ENCODE data around the gene LSS. TPM values are rescaled to one million over a fixed set of nuclear protein-coding genes. Genes with fewer than 3 reads are reported as not detected.

LSS gene
- total and polyA plus RNA-seq, 2 donors (not counting 3 experiments of a cell fraction or from before 2014, with no cell fraction given): 120 to 141 TPM

GRCh38 chr21:46145840-46146691 lies 82.5 kb downstream of the LSS start:
- ChIA-PET POLR2A (no interaction called here), CTCF (no interaction called here)
- TF ChIP-seq EZH2 (IDR thresholded peaks at IDR 0.05; ENCODE audit: borderline replicate concordance, low read depth, low read length, severe bottlenecking) (no peak), FOS (IDR thresholded peaks at IDR 0.05; ENCODE audit: borderline replicate concordance, insufficient read depth, low read length) (no peak)
- Histone ChIP-seq H3K27me3 (ENCODE audit: control insufficient read depth in 2 of 2, insufficient read depth in 2 of 2, low read length in 2 of 2) (no peaks in the 10 kb centered on the region), H4K20me1 (replicated peaks; ENCODE audit: control insufficient read depth, extremely low read depth, insufficient read depth, low read length) (no peaks in the 10 kb centered on the region), H3K4me2 (ENCODE audit: insufficient read depth, low read length) (no peak overlapping the region), H3K9me3 (replicated peaks; ENCODE audit: control insufficient read depth, insufficient read depth, low read length) (no peaks in the 10 kb centered on the region), H3K9me1 (replicated peaks; ENCODE audit: control insufficient read depth, extremely low read depth, insufficient read depth, low read length) (no peaks in the 10 kb centered on the region), H3K4me3 (replicated peaks in 1 of 3; ENCODE audit: insufficient read depth in 1 of 3, low read depth in 1 of 3, low read length in 3 of 3) (no peak overlapping the region), H3K9ac (replicated peaks; ENCODE audit: extremely low read depth, insufficient read depth, low read length) (no peak overlapping the region), H3K27ac (ENCODE audit: insufficient read depth, low read depth, low read length) (no peak overlapping the region), H3K36me3 (ENCODE audit: control insufficient read depth in 2 of 2, extremely low read depth in 1 of 2, insufficient read depth in 2 of 2, low read length in 2 of 2) (no peaks in the 10 kb centered on the region), H3K79me2 (ENCODE audit: control insufficient read depth, insufficient read depth, low read length) (no peaks in the 10 kb centered on the region), H3K4me1 (ENCODE audit: control insufficient read depth, extremely low read depth, insufficient read depth, low read length) (peaks cover 3% of the 10 kb centered on the region), H2AFZ (ENCODE audit: low read depth, low read length) (no peak overlapping the region)
- intact Hi-C loops (cut with micrococcal nuclease): loop anchor here (5.0 kb wide), 1 partner anchor 81 kb away; the partner anchor contains the start of gene LSS
- BruUV-seq (replicated peaks): no TSS peak
- no peak for FAIRE-seq
- DNase-seq (ENCODE audit: low read depth, low spot score): no peak
- dilution Hi-C loops (cut with MboI; ENCODE audit: extremely low pct_ligation_motif_present, low sequenced_read_pairs): no loop called here

DNA sequence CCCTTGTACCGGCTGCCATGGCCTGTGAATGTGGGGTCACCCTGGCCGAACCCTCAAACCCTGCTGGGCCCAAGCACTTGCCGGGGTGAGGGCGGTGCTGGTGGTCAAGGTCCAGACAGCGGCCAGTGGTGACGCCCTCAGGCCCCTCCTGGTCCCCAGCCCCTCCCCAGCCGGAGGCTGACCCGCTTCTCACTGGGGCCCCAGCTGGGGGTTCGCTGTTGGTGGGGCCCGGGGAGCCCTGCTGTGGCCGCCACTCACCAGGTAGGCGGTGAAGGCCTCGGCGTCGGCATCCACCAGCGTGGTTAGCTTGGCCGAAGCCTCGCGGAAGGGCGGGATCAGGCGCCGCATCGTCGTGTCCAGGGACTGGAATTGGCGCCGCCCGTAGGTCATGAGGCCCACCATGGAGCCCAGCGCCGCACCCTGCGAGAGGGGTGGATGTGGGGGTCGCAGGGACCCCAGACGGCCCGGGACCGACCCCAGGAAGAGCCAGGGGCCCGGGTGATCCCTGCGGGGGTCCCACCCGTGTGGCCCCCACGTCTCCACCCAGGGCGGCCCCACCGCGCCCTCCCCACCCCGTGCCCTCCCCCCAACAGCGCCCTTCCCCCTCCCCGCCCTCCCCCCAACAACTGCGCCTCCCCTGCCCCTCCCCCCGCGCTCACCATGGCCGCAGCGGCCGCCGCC lies 83.3 kb downstream of the LSS start:
- ChIA-PET POLR2A (no interaction called here), CTCF (no interaction called here)
- no peak overlapping the region for H2AFZ ChIP-seq (ENCODE audit: low read depth, low read length)
- intact Hi-C loops (cut with micrococcal nuclease) (loop anchor here (5.0 kb wide), 1 partner anchor 82 kb away; the partner anchor contains the start of gene LSS), dilution Hi-C loops (cut with MboI; ENCODE audit: extremely low pct_ligation_motif_present, low sequenced_read_pairs) (no loop called here)
- H3K9me1 ChIP-seq (replicated peaks; ENCODE audit: control insufficient read depth, extremely low read depth, insufficient read depth, low read length): no peaks in the 10 kb centered on the region
- H3K27ac ChIP-seq (ENCODE audit: insufficient read depth, low read depth, low read length): no peak overlapping the region
- no peak overlapping the region for H3K4me2 ChIP-seq (ENCODE audit: insufficient read depth, low read length)
- FAIRE-seq (no peak), DNase-seq (ENCODE audit: low read depth, low spot score) (no peak)
- H3K36me3 ChIP-seq (ENCODE audit: control insufficient read depth in 2 of 2, extremely low read depth in 1 of 2, insufficient read depth in 2 of 2, low read length in 2 of 2): no peaks in the 10 kb centered on the region
- H3K4me3 ChIP-seq (replicated peaks in 1 of 3; ENCODE audit: insufficient read depth in 1 of 3, low read depth in 1 of 3, low read length in 3 of 3): no peak overlapping the region
- no peaks in the 10 kb centered on the region for H4K20me1 ChIP-seq (replicated peaks; ENCODE audit: control insufficient read depth, extremely low read depth, insufficient read depth, low read length)
- BruUV-seq (replicated peaks): no TSS peak
- TF ChIP-seq GATA2 (IDR thresholded peaks at IDR 0.05; ENCODE audit: insufficient read depth, insufficient read length, low read depth, low read length): no peak
- H3K9me3 ChIP-seq (replicated peaks; ENCODE audit: control insufficient read depth, insufficient read depth, low read length): no peaks in the 10 kb centered on the region
- peaks cover 0 to 2% of the 10 kb centered on the region in 2 experiments for H3K27me3 ChIP-seq (ENCODE audit: control insufficient read depth in 2 of 2, insufficient read depth in 2 of 2, low read length in 2 of 2)
- H3K79me2 ChIP-seq (ENCODE audit: control insufficient read depth, insufficient read depth, low read length): no peaks in the 10 kb centered on the region
- peaks cover 3% of the 10 kb centered on the region for H3K4me1 ChIP-seq (ENCODE audit: control insufficient read depth, extremely low read depth, insufficient read depth, low read length)
- H3K9ac ChIP-seq (replicated peaks; ENCODE audit: extremely low read depth, insufficient read depth, low read length): no peak overlapping the region

Data from endothelial cell of umbilical vein (primary cell).